GM12872 (cell line): ENCODE measurements around the gene UFC1.

Source experiments
- CTCF ChIP-seq: IDR thresholded peaks from 3 replicates; pipeline ENCODE4 v1.5.1; 2011; ENCODE audit warnings: low read depth, mild to moderate bottlenecking, low read length, moderate library complexity; ENCODE audit not compliant: insufficient read depth

UFC1 gene

GRCh38 chr1:161160671-161161145 is 6.9 kb downstream of the UFC1 start:
- TF ChIP-seq CTCF: no peak

- no peak for TF ChIP-seq CTCF
These were observed 7.9 kb downstream of the UFC1 start for GRCh38 chr1:161161652-161162051.

GRCh38 chr1:161162052-161162451 is 8.3 kb downstream of the UFC1 start:
- TF ChIP-seq CTCF: no peak

- TF ChIP-seq CTCF: no peak
These were observed 9.0 kb downstream of the UFC1 start for GRCh38 chr1:161162806-161163205.

- TF ChIP-seq CTCF: no peak
These were observed 10.0 kb downstream of the UFC1 start for GRCh38 chr1:161163793-161164192.

- no peak for TF ChIP-seq CTCF
These were observed 11.3 kb downstream of the UFC1 start for GRCh38 chr1:161164901-161165610.

- TF ChIP-seq CTCF: peak; percentile 67
These were observed 12.2 kb downstream of the UFC1 start, which contains the start of gene PPOX for GRCh38 chr1:161165742-161166668. Gene PPOX, plus strand, starts transcription at chr1:161166426. Its CDS starts 422 bp downstream, at chr1:161166848.
